BJ (cell line): ENCODE measurements around the gene CYP2D6. TPM values are rescaled to one million over a fixed set of nuclear protein-coding genes. Genes with fewer than 3 reads are reported as not detected.
"Not testable (repeated sequence)": the region's sequence is repeated elsewhere in the genome, so short reads cannot be mapped to it uniquely, and the experiment has no call there.

Experiments used
- CTCF ChIA-PET: fragments of 350-600 bp; formaldehyde crosslinking; extraction: SDS; loops from one replicate; lab custom pipeline; 2021; ENCODE audit warnings: antibody characterized with exemption, inconsistent platforms; lab: Yijun Ruan, JAX
- POLR2A ChIA-PET: fragments of 300-600 bp; sonication (Branson Sonifier 250); formaldehyde crosslinking; extraction: SDS; loops from one replicate; lab custom pipeline; 2021; ENCODE audit warnings: antibody characterized with exemption; lab: Charles Lee
- DNase-seq: peaks from one replicate; pipeline ENCODE4 v3.0.0-alpha.2; 2011; ENCODE audit warnings: low read depth
- H3K27me3 ChIP-seq: 2 replicates; pipeline ENCODE4 v1.6.0; 2011; ENCODE audit warnings: low read length; ENCODE audit not compliant: control insufficient read depth, insufficient read depth
- H3K36me3 ChIP-seq: 2 replicates; pipeline ENCODE4 v1.5.1; 2011; ENCODE audit warnings: low read length; ENCODE audit not compliant: control insufficient read depth, insufficient read depth
- H3K4me3 ChIP-seq: 2 replicates; pipeline ENCODE4 v1.5.1; 2011; ENCODE audit warnings: low read depth, mild to moderate bottlenecking, control low read depth, low read length
- polyA plus RNA-seq: library from polyadenylated mRNA; depleted of rRNA; stranded (reverse); fragments of >200 nt; gene quantifications from 2 replicates; pipeline ENCODE4 v1.2.3, GENCODE V29; 2011
- TF ChIP-seq, protein P1 (sequence below): IDR thresholded peaks from 2 replicates; pipeline ENCODE4 v1.5.1; 2011; ENCODE audit warnings: low read depth, mild to moderate bottlenecking, control low read depth, inconsistent platforms, low read length, moderate library complexity; ENCODE audit not compliant: insufficient read depth

Gene CYP2D6
- polyA plus RNA-seq, 1 experiment, result 0.77 TPM

- TF ChIP-seq, protein P1, sequence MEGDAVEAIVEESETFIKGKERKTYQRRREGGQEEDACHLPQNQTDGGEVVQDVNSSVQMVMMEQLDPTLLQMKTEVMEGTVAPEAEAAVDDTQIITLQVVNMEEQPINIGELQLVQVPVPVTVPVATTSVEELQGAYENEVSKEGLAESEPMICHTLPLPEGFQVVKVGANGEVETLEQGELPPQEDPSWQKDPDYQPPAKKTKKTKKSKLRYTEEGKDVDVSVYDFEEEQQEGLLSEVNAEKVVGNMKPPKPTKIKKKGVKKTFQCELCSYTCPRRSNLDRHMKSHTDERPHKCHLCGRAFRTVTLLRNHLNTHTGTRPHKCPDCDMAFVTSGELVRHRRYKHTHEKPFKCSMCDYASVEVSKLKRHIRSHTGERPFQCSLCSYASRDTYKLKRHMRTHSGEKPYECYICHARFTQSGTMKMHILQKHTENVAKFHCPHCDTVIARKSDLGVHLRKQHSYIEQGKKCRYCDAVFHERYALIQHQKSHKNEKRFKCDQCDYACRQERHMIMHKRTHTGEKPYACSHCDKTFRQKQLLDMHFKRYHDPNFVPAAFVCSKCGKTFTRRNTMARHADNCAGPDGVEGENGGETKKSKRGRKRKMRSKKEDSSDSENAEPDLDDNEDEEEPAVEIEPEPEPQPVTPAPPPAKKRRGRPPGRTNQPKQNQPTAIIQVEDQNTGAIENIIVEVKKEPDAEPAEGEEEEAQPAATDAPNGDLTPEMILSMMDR, result no peak
- Histone ChIP-seq H3K4me3 (no peak overlapping the region), H3K27me3 (no peaks in the 10 kb centered on the region), H3K36me3 (peaks cover 8% of the 10 kb centered on the region; the same call in 1 of the 2 replicates)
- POLR2A ChIA-PET, result no interaction called here
- no peak for DNase-seq
- CTCF ChIA-PET, result interaction anchor here (0.9 kb wide), 1 partner anchor 321 kb away, joined by 3 read pairs; no protein-coding TSS in a partner anchor
Measured at GRCh38 chr22:42152661-42153270, 22.2 kb upstream of the CYP2D6 start.

- ChIA-PET CTCF (interaction anchor here (0.9 kb wide), 1 partner anchor 321 kb away, joined by 3 read pairs; no protein-coding TSS in a partner anchor), POLR2A (no interaction called here)
- Histone ChIP-seq H3K27me3 (no peaks in the 10 kb centered on the region), H3K36me3 (peaks cover 8% of the 10 kb centered on the region; the same call in 1 of the 2 replicates), H3K4me3 (no peak overlapping the region)
- no peak for DNase-seq
- TF ChIP-seq, protein P1, result no peak
Measured at GRCh38 chr22:42151924-42152635, 21.5 kb upstream of the CYP2D6 start.

DNA sequence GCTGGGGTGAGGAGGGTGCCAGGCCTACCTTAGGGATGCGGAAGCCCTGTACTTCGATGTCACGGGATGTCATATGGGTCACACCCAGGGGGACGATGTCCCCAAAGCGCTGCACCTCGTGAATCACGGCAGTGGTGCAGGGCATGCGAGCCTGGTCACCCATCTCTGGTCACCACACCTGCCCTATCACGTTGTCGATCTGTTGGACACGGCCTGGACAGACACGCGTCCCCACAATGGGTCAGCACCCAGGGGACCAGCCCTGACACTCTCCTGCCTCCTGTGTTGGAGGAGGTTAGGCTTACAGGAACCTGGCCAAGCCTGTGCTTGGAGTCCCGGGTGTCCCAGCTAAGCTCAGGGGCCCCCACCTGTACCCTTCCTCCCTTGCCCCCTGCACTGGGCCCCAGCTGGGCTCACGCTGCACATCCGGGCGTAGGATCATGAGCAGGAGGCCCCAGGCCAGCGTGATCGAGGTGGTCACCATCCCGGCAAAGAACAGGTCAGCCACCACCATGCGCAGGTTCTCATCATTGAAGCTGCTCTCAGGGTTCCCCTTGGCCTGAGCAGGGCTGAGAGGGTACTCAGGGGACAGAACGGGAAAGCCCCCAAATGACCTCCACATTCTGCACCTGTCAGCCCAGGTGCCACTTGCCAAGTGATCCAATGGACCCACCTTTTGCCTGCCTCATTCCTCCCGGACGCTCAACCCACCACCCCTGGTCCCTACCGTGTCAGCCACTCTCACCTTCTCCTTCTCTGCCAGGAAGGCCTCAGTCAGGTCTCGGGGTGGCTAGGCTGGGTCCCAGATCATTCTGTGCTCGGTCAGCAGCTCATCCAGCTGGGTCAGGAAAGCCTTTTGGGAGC is 20.3 kb upstream of the CYP2D6 start:
- TF ChIP-seq, protein P1, result no peak
- H3K36me3 ChIP-seq, result peaks cover 5% of the 10 kb centered on the region; the same call in 1 of the 2 replicates
- H3K27me3 ChIP-seq, result no peaks in the 10 kb centered on the region
- ChIA-PET POLR2A (no interaction called here), CTCF (interaction anchor here (0.5 kb wide), 1 partner anchor 11 kb away, joined by 3 read pairs; no protein-coding TSS in a partner anchor)
- DNase-seq, result no peak
- no peak overlapping the region for H3K4me3 ChIP-seq

GRCh38 chr22:42149798-42150197 is 19.2 kb upstream of the CYP2D6 start:
- H3K4me3 ChIP-seq, H3K36me3 ChIP-seq, H3K27me3 ChIP-seq, POLR2A ChIA-PET, DNase-seq, CTCF ChIA-PET: not testable (repeated sequence)

DNA sequence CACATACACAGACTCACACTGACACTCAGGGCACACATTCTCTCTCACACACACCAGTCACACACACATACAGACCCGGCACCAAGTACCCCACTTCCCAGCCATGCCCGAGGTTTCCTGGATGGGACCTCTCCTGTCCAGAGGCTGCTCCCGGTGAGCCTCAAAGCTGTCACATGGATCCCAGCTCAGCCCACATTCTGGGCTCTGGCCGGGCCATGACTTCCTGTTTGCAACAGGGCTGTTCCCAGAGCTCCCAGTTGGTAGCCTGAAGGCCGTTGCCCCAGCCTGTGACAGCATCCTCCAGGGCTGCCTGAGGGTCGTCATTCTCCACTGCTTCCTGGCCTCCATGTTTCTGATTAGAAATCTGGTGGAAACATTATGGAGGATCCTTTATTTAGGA is 14.6 kb upstream of the CYP2D6 start:
- H3K36me3 ChIP-seq, result no peaks in the 10 kb centered on the region
- no peaks in the 10 kb centered on the region for H3K27me3 ChIP-seq
- TF ChIP-seq, protein P1, result no peak
- ChIA-PET POLR2A (no interaction called here), CTCF (interaction anchor here (0.7 kb wide), 1 partner anchor 307 kb away, joined by 3 read pairs; no protein-coding TSS in a partner anchor)
- DNase-seq, result no peak
- no peak overlapping the region for H3K4me3 ChIP-seq

- H3K4me3 ChIP-seq, CTCF ChIA-PET, H3K27me3 ChIP-seq, DNase-seq, H3K36me3 ChIP-seq, POLR2A ChIA-PET: not testable (repeated sequence)
Measured at GRCh38 chr22:42143859-42144822, 13.5 kb upstream of the CYP2D6 start.
